A673 (cell line): ENCODE measurements around the gene ARL4C.

Source experiments
- EZH2 ChIP-seq: fragments of 200-600 bp; sonication (generic); IDR thresholded peaks from 2 replicates; pipeline ENCODE4 v1.6.1; 2017; ENCODE audit warnings: borderline replicate concordance, low read depth, mild to moderate bottlenecking, mixed read lengths, antibody characterized with exemption, low read length; ENCODE audit not compliant: poor library complexity, severe bottlenecking
- TF ChIP-seq, protein P1 (sequence below): fragments of 300-800, 200-600 bp; sonication (generic); conservative IDR thresholded peaks from 2 replicates; pipeline ENCODE4 v1.5.1; 2017; ENCODE audit warnings: low read depth, mild to moderate bottlenecking, antibody characterized with exemption, low read length, moderate library complexity, mixed read lengths

DNA sequence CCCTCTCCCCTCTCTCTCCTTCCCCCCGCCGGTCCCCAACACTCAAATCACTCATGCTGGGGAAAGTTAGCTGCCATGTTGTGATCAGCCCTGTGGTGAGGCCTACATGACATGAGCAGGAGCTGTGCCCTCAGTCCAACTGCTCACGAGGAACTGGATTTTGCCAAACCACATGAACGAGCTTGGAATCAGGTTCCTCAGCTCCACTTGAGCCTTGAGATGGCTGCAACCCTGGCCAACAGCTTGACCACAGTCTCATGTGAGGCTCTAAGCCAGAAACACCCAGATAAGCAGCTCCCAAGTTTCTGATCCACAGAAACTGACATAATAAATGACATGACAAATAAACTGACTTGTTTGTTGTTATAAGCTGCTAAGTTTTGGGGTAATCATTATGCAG is 38.4 kb downstream of the ARL4C start:
- TF ChIP-seq EZH2, result no peak
- TF ChIP-seq, protein P1, sequence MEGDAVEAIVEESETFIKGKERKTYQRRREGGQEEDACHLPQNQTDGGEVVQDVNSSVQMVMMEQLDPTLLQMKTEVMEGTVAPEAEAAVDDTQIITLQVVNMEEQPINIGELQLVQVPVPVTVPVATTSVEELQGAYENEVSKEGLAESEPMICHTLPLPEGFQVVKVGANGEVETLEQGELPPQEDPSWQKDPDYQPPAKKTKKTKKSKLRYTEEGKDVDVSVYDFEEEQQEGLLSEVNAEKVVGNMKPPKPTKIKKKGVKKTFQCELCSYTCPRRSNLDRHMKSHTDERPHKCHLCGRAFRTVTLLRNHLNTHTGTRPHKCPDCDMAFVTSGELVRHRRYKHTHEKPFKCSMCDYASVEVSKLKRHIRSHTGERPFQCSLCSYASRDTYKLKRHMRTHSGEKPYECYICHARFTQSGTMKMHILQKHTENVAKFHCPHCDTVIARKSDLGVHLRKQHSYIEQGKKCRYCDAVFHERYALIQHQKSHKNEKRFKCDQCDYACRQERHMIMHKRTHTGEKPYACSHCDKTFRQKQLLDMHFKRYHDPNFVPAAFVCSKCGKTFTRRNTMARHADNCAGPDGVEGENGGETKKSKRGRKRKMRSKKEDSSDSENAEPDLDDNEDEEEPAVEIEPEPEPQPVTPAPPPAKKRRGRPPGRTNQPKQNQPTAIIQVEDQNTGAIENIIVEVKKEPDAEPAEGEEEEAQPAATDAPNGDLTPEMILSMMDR, result no peak
